ENCODE data around the gene NRP2. TPM values are rescaled to one million over a fixed set of nuclear protein-coding genes. Genes with fewer than 3 reads are reported as not detected.

NRP2 gene
- total RNA-seq, 2 experiments from 2014 or later, result 0.35 to 2.6 TPM

- H3K36me3 ChIP-seq (ENCODE audit: insufficient read depth, low read length), result no peaks in the 10 kb centered on the region
- no peaks in the 10 kb centered on the region for H3K79me2 ChIP-seq (ENCODE audit: insufficient read depth, low read depth, low read length)
- no TSS peak for BruUV-seq (replicated peaks)
- no peaks in the 10 kb centered on the region for H3K9me2 ChIP-seq (ENCODE audit: insufficient read depth, low read length)
- no peak overlapping the region for H3K27ac ChIP-seq (ENCODE audit: low read depth, low read length, poor library complexity, severe bottlenecking)
- intact Hi-C loops (cut with micrococcal nuclease; ENCODE audit: unreplicated experiment), result loop anchor here (2.0 to 10.0 kb wide), 2 partner anchors 356 to 1420 kb away; no protein-coding TSS in a partner anchor
- TF ChIP-seq EZH2phosphoT487 (IDR thresholded peaks at IDR 0.05; ENCODE audit: borderline replicate concordance, low read depth, low read length) (no peak), CTCF (conservative IDR thresholded peaks at IDR 0.05; ENCODE audit: low read length) (no peak)
- H4K20me1 ChIP-seq (ENCODE audit: insufficient read depth, low read length), result no peaks in the 10 kb centered on the region
- CTCF ChIA-PET (ENCODE audit: unreplicated experiment), result interaction anchor here (0.7 kb wide), 1 partner anchor 1416 kb away, joined by 3 read pairs; no protein-coding TSS in a partner anchor
- H3K4me1 ChIP-seq (ENCODE audit: insufficient read depth, low read length, poor library complexity, severe bottlenecking), result peaks cover 30% of the 10 kb centered on the region
- no peak overlapping the region for H3K4me2 ChIP-seq (ENCODE audit: low read length)
- no peak overlapping the region for H2AFZ ChIP-seq (ENCODE audit: low read length)
- H3K4me3 ChIP-seq (ENCODE audit: low read depth, low read length, poor library complexity, severe bottlenecking), result no peak overlapping the region
- no peaks in the 10 kb centered on the region for H3K9me3 ChIP-seq (ENCODE audit: low read length)
- no peak for DNase-seq (ENCODE audit: low spot score)
- POLR2A ChIA-PET, result interaction anchor here (0.6 kb wide), 1 partner anchor 13 kb away, joined by 4 read pairs; no protein-coding TSS in a partner anchor
Measured at GRCh38 chr2:205680903-205681302, 1.4 kb upstream of the NRP2 start.

- POLR2A ChIA-PET, result interaction anchor here (0.6 to 1.5 kb wide), 4 partner anchors 12 to 59 kb away, joined by 3 to 8 read pairs (median 5); no protein-coding TSS in a partner anchor
- CTCF ChIA-PET (ENCODE audit: unreplicated experiment), result no interaction called here
- TF ChIP-seq EZH2phosphoT487 (IDR thresholded peaks at IDR 0.05; ENCODE audit: borderline replicate concordance, low read depth, low read length) (no peak), CTCF (conservative IDR thresholded peaks at IDR 0.05; ENCODE audit: low read length) (no peak)
- Histone ChIP-seq H3K36me3 (ENCODE audit: insufficient read depth, low read length) (no peaks in the 10 kb centered on the region), H3K27ac (ENCODE audit: low read depth, low read length, poor library complexity, severe bottlenecking) (no peak overlapping the region), H3K9me3 (ENCODE audit: low read length) (no peaks in the 10 kb centered on the region), H2AFZ (ENCODE audit: low read length) (peak overlapping the region; percentile 91), H3K79me2 (ENCODE audit: insufficient read depth, low read depth, low read length) (no peaks in the 10 kb centered on the region), H3K9me2 (ENCODE audit: insufficient read depth, low read length) (no peaks in the 10 kb centered on the region), H3K4me1 (ENCODE audit: insufficient read depth, low read length, poor library complexity, severe bottlenecking) (peaks cover 30% of the 10 kb centered on the region), H4K20me1 (ENCODE audit: insufficient read depth, low read length) (no peaks in the 10 kb centered on the region), H3K4me2 (ENCODE audit: low read length) (peak overlapping the region; percentile 89), H3K4me3 (ENCODE audit: low read depth, low read length, poor library complexity, severe bottlenecking) (peak overlapping the region; percentile 70)
- peak; percentile 67 for DNase-seq (ENCODE audit: low spot score)
- intact Hi-C loops (cut with micrococcal nuclease; ENCODE audit: unreplicated experiment), result loop anchor here (1.0 to 10.0 kb wide), 3 partner anchors 26 to 1421 kb away; no protein-coding TSS in a partner anchor
- no TSS peak for BruUV-seq (replicated peaks)
Measured at GRCh38 chr2:205681401-205682238, 681 bp upstream of the NRP2 start.
